OCI-LY3 (cell line): ENCODE results near the gene COX7A2L.
"Not testable (repeated sequence)": the region's sequence is repeated elsewhere in the genome, so short reads cannot be mapped to it uniquely, and the experiment has no call there.

Experiments
- H2AFZ ChIP-seq: fragments of 200-600, 300-600 bp; shearing (Covaris generic); 2 replicates; pipeline ENCODE4 v1.6.0; 2014; ENCODE audit warnings: antibody characterized with exemption, low read depth, low read length
- H3K27ac ChIP-seq: fragments of 200-600, 300-600 bp; sonication (generic); 2 replicates; pipeline ENCODE4 v1.5.1; 2014; ENCODE audit warnings: mild to moderate bottlenecking, low read length, moderate library complexity, mixed read lengths
- H3K27me3 ChIP-seq: fragments of 200-600, 300-600 bp; sonication (generic); 2 replicates; pipeline ENCODE4 v1.6.1; 2014; ENCODE audit warnings: low read depth, low read length, mixed read lengths
- H3K36me3 ChIP-seq: fragments of 200-600, 300-600 bp; sonication (generic); replicated peaks from 2 replicates; pipeline ENCODE3; 2014; ENCODE audit warnings: low read depth, low read length, mixed read lengths
- H3K4me1 ChIP-seq: fragments of 300-600, 200-600 bp; sonication (generic); 2 replicates; pipeline ENCODE4 v1.6.1; 2014; ENCODE audit warnings: low read length, mixed read lengths
- H3K4me2 ChIP-seq: fragments of 200-600, 300-600 bp; sonication (generic); 2 replicates; pipeline ENCODE4 v1.6.1; 2014; ENCODE audit warnings: low read length, mixed read lengths
- H3K4me3 ChIP-seq: fragments of 300-600, 200-600 bp; sonication (generic); 2 replicates; pipeline ENCODE4 v1.5.1; 2014; ENCODE audit warnings: antibody characterized with exemption, mild to moderate bottlenecking, low read length, moderate library complexity
- H3K79me2 ChIP-seq: fragments of 300-600, 200-600 bp; shearing (Covaris generic); 2 replicates; pipeline ENCODE4 v1.6.1; 2014; ENCODE audit warnings: mild to moderate bottlenecking, low read length, mixed read lengths
- H3K9ac ChIP-seq: fragments of 300-600, 200-600 bp; shearing (Covaris generic); 2 replicates; pipeline ENCODE4 v1.6.0; 2014; ENCODE audit warnings: mild to moderate bottlenecking, low read length, moderate library complexity
- H3K9me3 ChIP-seq: fragments of 200-600, 300-600 bp; shearing (Covaris generic); 2 replicates; pipeline ENCODE4 v1.6.1; 2014; ENCODE audit warnings: low read length, mixed read lengths; ENCODE audit not compliant: insufficient read depth
- H4K20me1 ChIP-seq: fragments of 200-600, 300-600 bp; sonication (generic); 2 replicates; pipeline ENCODE4 v1.6.1; 2016; ENCODE audit warnings: low read length, mixed read lengths; ENCODE audit not compliant: insufficient read depth
- EZH2phosphoT487 ChIP-seq: fragments of 200-600 bp; shearing (Covaris generic); IDR thresholded peaks from 2 replicates; pipeline ENCODE4 v1.6.1; 2018; ENCODE audit warnings: antibody characterized with exemption, mixed run types, low read depth
- TF ChIP-seq, protein P1 (sequence below): fragments of 200-600, 300-600 bp; sonication (generic); IDR thresholded peaks from 2 replicates; pipeline ENCODE4 v1.5.1; 2014; ENCODE audit warnings: antibody characterized with exemption, low read length, low read depth

The COX7A2L gene

DNA sequence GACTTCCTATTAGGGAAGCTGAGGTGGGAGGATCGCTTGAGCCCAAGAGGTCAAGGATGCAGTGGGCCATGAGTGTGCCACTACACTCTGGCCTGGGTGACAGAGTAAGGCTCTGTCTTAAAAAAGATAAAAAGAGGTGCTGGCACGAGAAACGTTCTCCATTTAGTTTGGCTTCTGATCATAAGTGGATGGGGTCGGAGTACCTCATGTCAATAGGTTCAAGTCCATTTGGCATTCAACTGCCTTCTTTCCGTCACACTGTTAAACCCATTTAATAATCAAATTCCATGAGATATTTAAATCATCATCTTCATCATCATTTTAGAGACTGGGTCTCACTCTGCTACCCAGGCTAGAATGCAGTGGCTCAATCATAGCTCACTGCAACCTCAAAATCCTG lies 9.2 kb downstream of the COX7A2L start:
- Histone ChIP-seq H3K4me3 (no peak overlapping the region), H3K27me3 (no peaks in the 10 kb centered on the region), H3K4me1 (no peaks in the 10 kb centered on the region), H4K20me1 (peaks cover 33% of the 10 kb centered on the region), H3K9me3 (no peaks in the 10 kb centered on the region), H3K4me2 (no peak overlapping the region), H3K9ac (no peak overlapping the region), H3K27ac (no peak overlapping the region), H3K36me3 (peaks cover 26% of the 10 kb centered on the region), H3K79me2 (peaks cover 76% of the 10 kb centered on the region), H2AFZ (no peak overlapping the region)
- TF ChIP-seq, protein P1, sequence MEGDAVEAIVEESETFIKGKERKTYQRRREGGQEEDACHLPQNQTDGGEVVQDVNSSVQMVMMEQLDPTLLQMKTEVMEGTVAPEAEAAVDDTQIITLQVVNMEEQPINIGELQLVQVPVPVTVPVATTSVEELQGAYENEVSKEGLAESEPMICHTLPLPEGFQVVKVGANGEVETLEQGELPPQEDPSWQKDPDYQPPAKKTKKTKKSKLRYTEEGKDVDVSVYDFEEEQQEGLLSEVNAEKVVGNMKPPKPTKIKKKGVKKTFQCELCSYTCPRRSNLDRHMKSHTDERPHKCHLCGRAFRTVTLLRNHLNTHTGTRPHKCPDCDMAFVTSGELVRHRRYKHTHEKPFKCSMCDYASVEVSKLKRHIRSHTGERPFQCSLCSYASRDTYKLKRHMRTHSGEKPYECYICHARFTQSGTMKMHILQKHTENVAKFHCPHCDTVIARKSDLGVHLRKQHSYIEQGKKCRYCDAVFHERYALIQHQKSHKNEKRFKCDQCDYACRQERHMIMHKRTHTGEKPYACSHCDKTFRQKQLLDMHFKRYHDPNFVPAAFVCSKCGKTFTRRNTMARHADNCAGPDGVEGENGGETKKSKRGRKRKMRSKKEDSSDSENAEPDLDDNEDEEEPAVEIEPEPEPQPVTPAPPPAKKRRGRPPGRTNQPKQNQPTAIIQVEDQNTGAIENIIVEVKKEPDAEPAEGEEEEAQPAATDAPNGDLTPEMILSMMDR: no peak
- no peak for TF ChIP-seq EZH2phosphoT487

DNA sequence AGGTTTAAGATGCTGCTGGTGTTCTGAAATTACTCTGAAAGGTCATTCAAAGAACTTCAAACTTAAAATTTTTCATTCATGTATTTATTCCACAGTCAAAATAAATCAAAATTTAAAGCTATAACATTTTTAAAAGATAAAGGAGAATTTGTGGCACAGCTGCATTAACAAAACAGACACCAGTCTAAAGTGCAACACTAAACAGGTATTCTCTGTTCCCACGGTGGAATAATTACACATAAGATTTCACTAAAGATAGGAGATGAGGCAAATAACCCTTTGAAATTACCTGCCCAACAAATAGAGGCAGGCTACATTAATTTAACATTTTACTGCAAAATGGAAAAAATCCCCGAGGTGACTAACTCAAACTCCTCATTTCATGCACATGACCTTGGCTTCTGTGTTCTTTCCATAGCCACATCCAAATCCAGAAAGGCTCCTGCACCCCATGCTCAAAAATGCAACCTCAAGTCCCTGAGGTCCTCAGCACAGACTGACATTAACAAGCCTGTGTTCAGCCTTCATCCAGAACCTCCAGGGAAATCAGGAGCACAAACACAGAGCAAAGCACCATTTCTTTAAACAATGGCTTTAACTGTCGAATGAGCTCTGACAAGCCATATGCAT lies 10.5 kb downstream of the COX7A2L start:
- Histone ChIP-seq H3K9ac (no peak overlapping the region), H3K4me3 (no peak overlapping the region), H4K20me1 (peaks cover 29% of the 10 kb centered on the region), H2AFZ (no peak overlapping the region), H3K9me3 (no peaks in the 10 kb centered on the region), H3K27me3 (no peaks in the 10 kb centered on the region), H3K79me2 (peaks cover 74% of the 10 kb centered on the region), H3K36me3 (peaks cover 31% of the 10 kb centered on the region), H3K4me1 (no peaks in the 10 kb centered on the region), H3K27ac (no peak overlapping the region), H3K4me2 (no peak overlapping the region)
- TF ChIP-seq, protein P1: no peak
- TF ChIP-seq EZH2phosphoT487: no peak

DNA sequence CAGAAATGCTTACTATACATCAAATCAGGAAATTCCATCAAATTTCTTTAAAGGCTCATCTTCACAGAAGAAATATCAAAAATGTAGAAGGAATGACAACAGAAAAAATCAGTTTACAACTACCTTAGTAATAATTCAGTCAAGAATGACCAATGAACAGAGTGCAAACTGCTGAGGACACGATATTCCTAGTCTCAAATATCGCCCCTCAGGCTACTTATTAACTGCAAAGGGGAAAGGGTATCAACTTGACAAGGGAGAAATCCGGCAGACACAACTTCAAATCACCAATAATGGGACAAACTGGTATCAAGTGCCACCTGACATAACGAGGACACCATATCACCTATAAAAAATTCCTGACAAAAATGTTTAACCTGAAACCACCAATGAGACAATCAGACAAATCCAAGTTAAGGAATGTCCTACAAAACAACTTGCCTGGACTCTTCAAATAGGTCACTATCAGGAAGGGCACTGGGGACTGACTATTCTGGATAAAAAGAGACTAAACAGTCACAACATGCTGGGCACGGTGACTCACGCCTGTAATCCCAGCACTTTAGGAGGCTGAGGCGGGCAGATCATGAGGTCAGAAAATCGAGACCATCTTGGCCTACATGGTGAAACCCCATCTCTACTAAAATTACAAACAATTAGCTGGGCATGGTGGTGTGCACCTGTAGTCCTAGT lies 12.8 kb downstream of the COX7A2L start:
- Histone ChIP-seq H2AFZ (no peak overlapping the region), H3K36me3 (peaks cover 37% of the 10 kb centered on the region), H4K20me1 (peaks cover 7% of the 10 kb centered on the region), H3K4me1 (no peaks in the 10 kb centered on the region), H3K79me2 (peaks cover 56% of the 10 kb centered on the region), H3K4me3 (no peak overlapping the region), H3K27ac (no peak overlapping the region), H3K9me3 (no peaks in the 10 kb centered on the region), H3K27me3 (no peaks in the 10 kb centered on the region), H3K9ac (no peak overlapping the region), H3K4me2 (no peak overlapping the region)
- TF ChIP-seq EZH2phosphoT487: no peak
- TF ChIP-seq, protein P1: no peak

DNA sequence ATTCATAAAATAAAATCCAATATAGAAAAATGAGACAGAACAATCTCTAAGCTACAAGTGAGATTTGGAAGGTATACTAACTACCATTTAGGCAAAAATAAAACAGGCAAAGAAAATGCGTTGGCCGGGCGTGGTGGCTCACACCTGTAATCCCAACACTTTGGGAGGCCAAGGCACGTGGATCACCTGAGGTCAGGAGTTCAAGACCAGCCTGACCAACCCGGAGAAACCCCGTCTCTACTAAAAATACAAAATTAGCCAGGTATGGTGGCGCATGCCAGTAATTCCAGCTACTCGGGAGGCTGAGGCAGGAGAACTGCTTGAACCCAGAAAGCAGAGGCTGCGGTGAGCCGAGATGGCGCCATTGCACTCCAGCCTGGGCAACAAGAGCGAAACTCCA lies 13.5 kb downstream of the COX7A2L start:
- not testable (repeated sequence) for H2AFZ ChIP-seq, H3K9me3 ChIP-seq, H3K9ac ChIP-seq, H3K4me2 ChIP-seq, H3K4me3 ChIP-seq, H3K4me1 ChIP-seq, H4K20me1 ChIP-seq, H3K27me3 ChIP-seq, H3K27ac ChIP-seq
- peaks cover 34% of the 10 kb centered on the region for H3K36me3 ChIP-seq
- peaks cover 55% of the 10 kb centered on the region for H3K79me2 ChIP-seq

DNA sequence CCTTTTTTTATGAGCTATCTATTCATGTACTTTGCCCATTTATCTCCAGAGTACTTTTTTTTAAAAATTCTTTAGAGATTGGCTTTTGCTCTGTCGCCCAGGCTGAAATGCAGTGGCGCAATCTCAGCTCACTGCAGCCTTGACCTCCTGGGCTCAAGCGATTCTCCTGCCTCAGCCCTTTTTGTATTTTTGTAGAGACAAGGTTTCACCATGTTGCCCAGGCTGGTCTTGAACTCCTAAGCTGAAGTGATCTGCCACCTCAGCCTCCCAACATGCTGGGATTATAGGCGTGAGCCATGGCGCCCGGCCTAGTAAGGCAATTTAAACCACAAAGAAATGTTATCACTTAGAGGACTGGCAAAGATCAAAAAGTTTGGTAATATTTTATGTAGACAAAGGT lies 14.2 kb downstream of the COX7A2L start:
- Histone ChIP-seq H3K79me2 (peaks cover 51% of the 10 kb centered on the region), H3K36me3 (peaks cover 30% of the 10 kb centered on the region)
- not testable (repeated sequence) for H4K20me1 ChIP-seq, H3K27me3 ChIP-seq, H3K9ac ChIP-seq, H3K27ac ChIP-seq, H3K9me3 ChIP-seq, H3K4me3 ChIP-seq, H2AFZ ChIP-seq, H3K4me1 ChIP-seq, H3K4me2 ChIP-seq
